DOHH2 (cell line): ENCODE measurements around the gene OR7C2.

Experiments
- H3F3A ChIP-seq: fragments of 200-600 bp; sonication (generic), shearing (Covaris generic); 2 replicates; pipeline ENCODE4 v1.6.0; 2016; ENCODE audit warnings: antibody characterized with exemption, mild to moderate bottlenecking; ENCODE audit not compliant: control insufficient read depth, insufficient read depth
- H3K27ac ChIP-seq: fragments of 200-600 bp; sonication (generic); 2 replicates; pipeline ENCODE4 v1.5.1; 2014; ENCODE audit warnings: low read depth, mild to moderate bottlenecking, low read length, moderate library complexity
- H3K27me3 ChIP-seq: fragments of 200-600 bp; sonication (generic); 2 replicates; pipeline ENCODE4 v1.6.1; 2014; ENCODE audit warnings: mild to moderate bottlenecking, low read length, mixed read lengths; ENCODE audit not compliant: control insufficient read depth
- H3K36me3 ChIP-seq: fragments of 200-600 bp; sonication (generic); 2 replicates; pipeline ENCODE4 v1.6.1; 2014; ENCODE audit warnings: mild to moderate bottlenecking, low read length, moderate library complexity, mixed read lengths; ENCODE audit not compliant: control insufficient read depth
- H3K4me1 ChIP-seq: fragments of 200-600 bp; sonication (generic); 2 replicates; pipeline ENCODE4 v1.6.1; 2014; ENCODE audit warnings: mild to moderate bottlenecking, low read length, mixed read lengths; ENCODE audit not compliant: control insufficient read depth
- H3K4me2 ChIP-seq: fragments of 200-600 bp; sonication (generic); 2 replicates; pipeline ENCODE4 v1.6.0; 2014; ENCODE audit warnings: mild to moderate bottlenecking, low read length, moderate library complexity
- H3K4me3 ChIP-seq: fragments of 200-600 bp; sonication (generic); 2 replicates; pipeline ENCODE4 v1.5.1; 2014; ENCODE audit warnings: mild to moderate bottlenecking, low read length, mixed read lengths
- H3K79me2 ChIP-seq: fragments of 200-600 bp; sonication (generic); 2 replicates; pipeline ENCODE4 v1.6.1; 2014; ENCODE audit warnings: mild to moderate bottlenecking, low read length, mixed read lengths; ENCODE audit not compliant: control insufficient read depth
- H3K9me2 ChIP-seq: fragments of 200-600 bp; sonication (generic); replicated peaks from 2 replicates; pipeline ENCODE4 v1.6.1; 2014; ENCODE audit warnings: mild to moderate bottlenecking, low read length, mixed read lengths; ENCODE audit not compliant: control insufficient read depth
- H3K9me3 ChIP-seq: fragments of 200-600 bp; sonication (generic); 2 replicates; pipeline ENCODE4 v1.6.1; 2014; ENCODE audit warnings: antibody characterized with exemption, low read length, mixed read lengths; ENCODE audit not compliant: control insufficient read depth, insufficient read depth
- H4K20me1 ChIP-seq: fragments of 200-600 bp; sonication (generic); 2 replicates; pipeline ENCODE4 v1.6.0; 2014; ENCODE audit warnings: low read depth, mild to moderate bottlenecking, antibody characterized with exemption, low read length, moderate library complexity; ENCODE audit not compliant: control insufficient read depth, insufficient read depth
- CTCF ChIP-seq: fragments of 200-600 bp; sonication (generic); IDR thresholded peaks from one replicate; pipeline ENCODE4 v1.5.1; 2014; ENCODE audit warnings: antibody characterized with exemption, mild to moderate bottlenecking, low read depth, low read length; ENCODE audit not compliant: poor library complexity, severe bottlenecking
- EZH2phosphoT487 ChIP-seq: fragments of 200-600 bp; sonication (generic); IDR thresholded peaks from 2 replicates; pipeline ENCODE4 v1.6.1; 2017; ENCODE audit warnings: borderline replicate concordance, mild to moderate bottlenecking, antibody characterized with exemption, low read length, moderate library complexity, mixed read lengths

The OR7C2 gene

GRCh38 chr19:14916848-14917247, 24.4 kb upstream of the OR7C2 start:
- Histone ChIP-seq H3K4me2 (no peak overlapping the region), H3K79me2 (no peaks in the 10 kb centered on the region), H3K4me1 (no peaks in the 10 kb centered on the region), H3K9me3 (no peaks in the 10 kb centered on the region), H3K27ac (no peak overlapping the region), H3K27me3 (no peaks in the 10 kb centered on the region), H3K36me3 (no peaks in the 10 kb centered on the region), H4K20me1 (no peaks in the 10 kb centered on the region), H3K4me3 (no peak overlapping the region), H3K9me2 (no peaks in the 10 kb centered on the region), H3F3A (no peaks in the 10 kb centered on the region)
- TF ChIP-seq CTCF (no peak), EZH2phosphoT487 (no peak)

- Histone ChIP-seq H3K27me3 (no peaks in the 10 kb centered on the region), H3K9me2 (no peaks in the 10 kb centered on the region), H3F3A (no peaks in the 10 kb centered on the region), H3K4me3 (no peak overlapping the region), H3K9me3 (no peaks in the 10 kb centered on the region), H3K4me2 (no peak overlapping the region), H3K79me2 (no peaks in the 10 kb centered on the region), H4K20me1 (no peaks in the 10 kb centered on the region), H3K27ac (no peak overlapping the region), H3K4me1 (no peaks in the 10 kb centered on the region), H3K36me3 (no peaks in the 10 kb centered on the region)
- TF ChIP-seq CTCF (no peak), EZH2phosphoT487 (no peak)
Observed at GRCh38 chr19:14933506-14933905, 7.8 kb upstream of the OR7C2 start.

GRCh38 chr19:14940266-14940665, 1.0 kb upstream of the OR7C2 start:
- Histone ChIP-seq H3K4me1 (no peaks in the 10 kb centered on the region), H3K27ac (no peak overlapping the region), H3K79me2 (no peaks in the 10 kb centered on the region), H3K9me3 (no peaks in the 10 kb centered on the region), H3K4me3 (no peak overlapping the region), H4K20me1 (no peaks in the 10 kb centered on the region), H3K4me2 (no peak overlapping the region), H3F3A (no peaks in the 10 kb centered on the region), H3K27me3 (peaks cover 6% of the 10 kb centered on the region; the same call in 1 of the 2 replicates), H3K36me3 (no peaks in the 10 kb centered on the region), H3K9me2 (no peaks in the 10 kb centered on the region)
- TF ChIP-seq CTCF (no peak), EZH2phosphoT487 (no peak)

- no peak for TF ChIP-seq EZH2phosphoT487
- TF ChIP-seq CTCF: no peak
- Histone ChIP-seq H3K9me3 (no peaks in the 10 kb centered on the region), H3K4me3 (no peak overlapping the region), H3K36me3 (no peaks in the 10 kb centered on the region), H4K20me1 (no peaks in the 10 kb centered on the region), H3K9me2 (no peaks in the 10 kb centered on the region), H3K27ac (no peak overlapping the region), H3K4me2 (no peak overlapping the region), H3K27me3 (peaks cover 6% of the 10 kb centered on the region; the same call in 1 of the 2 replicates), H3K4me1 (no peaks in the 10 kb centered on the region), H3F3A (no peaks in the 10 kb centered on the region), H3K79me2 (no peaks in the 10 kb centered on the region)
Observed at GRCh38 chr19:14943601-14944000, 2.3 kb downstream of the OR7C2 start.
